Right lobe of liver (tissue), 6 donors: ENCODE data around the gene SPAG17. TPM values are rescaled to one million over a fixed set of nuclear protein-coding genes. Genes with fewer than 3 reads are reported as not detected.

ENCODE experiments used
- ATAC-seq, 4 donors: fragments of 200-7000 bp; cut with Tn5 transposase; one replicate each; pipeline ENCODE4 v1.9.1; 2020; ENCODE audit warnings: mild to moderate bottlenecking in 4 of 4, moderate library complexity in 4 of 4
- DNase-seq, 3 donors: peaks; one replicate each; pipeline ENCODE4 v3.0.0-alpha.2; 2020
- H3K27ac ChIP-seq, 3 donors: fragments of 200-600 bp; one replicate each; pipeline ENCODE4 v1.8.0; 2022
- H3K27me3 ChIP-seq, 2 donors: fragments of 200-600 bp; one replicate each; pipeline ENCODE4 v1.8.0; 2022
- H3K36me3 ChIP-seq, 4 donors: fragments of 200-600 bp; sonication (generic) in 1 of 4; one replicate each; pipeline versions ENCODE4 v1.5.1 to v1.8.0; 2017 to 2022; ENCODE audit warnings: control low read depth in 1 of 4
- H3K4me1 ChIP-seq, 4 donors: fragments of 200-600 bp; sonication (generic) in 1 of 4; one replicate each; pipeline versions ENCODE4 v1.5.1 to v1.8.0; 2017 to 2022; ENCODE audit warnings: control low read depth in 1 of 4
- H3K4me3 ChIP-seq, 3 donors: fragments of 200-600 bp; one replicate each; pipeline ENCODE4 v1.8.0; 2022
- H3K9me3 ChIP-seq, 4 donors: fragments of 200-600 bp; sonication (generic) in 1 of 4; one replicate each; pipeline versions ENCODE4 v1.5.1 to v1.8.0; 2017 to 2022; ENCODE audit warnings: control low read depth in 1 of 4
- POLR2A ChIP-seq: fragments of 450-650 bp; IDR thresholded peaks from one replicate; pipeline ENCODE4 v1.6.1; 2017; ENCODE audit warnings: antibody characterized with exemption, mild to moderate bottlenecking
- WGBS: methylation state at CpG from one replicate; pipeline ENCODE4 v1.1.6; 2018; ENCODE audit warnings: low coverage, low lambda C conversion rate; ENCODE audit not compliant: insufficient coverage; ENCODE audit errors: missing lambda C conversion rate; 5-methylcytosine and 5-hydroxymethylcytosine counted together
- intact Hi-C, 2 donors: fragments of 100-400 bp; cut with DNase I; formaldehyde crosslinking; loops; one replicate each; pipeline versions ENCODE4 v1.11.2 to v1.14.1; 2022
- total RNA-seq, 6 experiments: library from RNA; depleted of rRNA in 2 of 6; stranded (reverse); fragments of >200 nt in 2 of 6; fragmentation: NEBNext Ultra II Directional in 3 of 6; extraction: Animal tissue kit (Norgen Biotek cat#: 25700) in 3 of 6; gene quantifications; one replicate each; pipeline versions ENCODE4 v1.1.0 to v1.2.4, GENCODE V29; 2016 to 2023
- TF ChIP-seq, protein P1 (sequence below), 4 donors: fragments of 200-600 bp in 3 of 4; fragments of 450-650 bp in 1 of 4; IDR thresholded peaks; one replicate each; pipeline versions ENCODE4 v1.5.1 to v1.8.0; 2016 to 2022; ENCODE audit warnings: antibody characterized with exemption in 4 of 4, mild to moderate bottlenecking in 2 of 4
- donor health status: DM: no; HTN: yes; CAD: no.
- donor health status: DM: no; HTN: no; CAD: no.
- donor health status: DM: no; HTN: no; CAD: no.
- donor health status: DM: no; HTN: yes; CAD: no.
- donor health status: DM: no; HTN: yes; CAD: no.

SPAG17 gene
- total RNA-seq, 6 experiments from 2014 or later, result 0.18 TPM; not detected in 5

GRCh38 chr1:118147522-118147921, 37.5 kb downstream of the SPAG17 start:
- H3K4me1 ChIP-seq, result no peaks in the 10 kb centered on the region
- TF ChIP-seq, protein P1, sequence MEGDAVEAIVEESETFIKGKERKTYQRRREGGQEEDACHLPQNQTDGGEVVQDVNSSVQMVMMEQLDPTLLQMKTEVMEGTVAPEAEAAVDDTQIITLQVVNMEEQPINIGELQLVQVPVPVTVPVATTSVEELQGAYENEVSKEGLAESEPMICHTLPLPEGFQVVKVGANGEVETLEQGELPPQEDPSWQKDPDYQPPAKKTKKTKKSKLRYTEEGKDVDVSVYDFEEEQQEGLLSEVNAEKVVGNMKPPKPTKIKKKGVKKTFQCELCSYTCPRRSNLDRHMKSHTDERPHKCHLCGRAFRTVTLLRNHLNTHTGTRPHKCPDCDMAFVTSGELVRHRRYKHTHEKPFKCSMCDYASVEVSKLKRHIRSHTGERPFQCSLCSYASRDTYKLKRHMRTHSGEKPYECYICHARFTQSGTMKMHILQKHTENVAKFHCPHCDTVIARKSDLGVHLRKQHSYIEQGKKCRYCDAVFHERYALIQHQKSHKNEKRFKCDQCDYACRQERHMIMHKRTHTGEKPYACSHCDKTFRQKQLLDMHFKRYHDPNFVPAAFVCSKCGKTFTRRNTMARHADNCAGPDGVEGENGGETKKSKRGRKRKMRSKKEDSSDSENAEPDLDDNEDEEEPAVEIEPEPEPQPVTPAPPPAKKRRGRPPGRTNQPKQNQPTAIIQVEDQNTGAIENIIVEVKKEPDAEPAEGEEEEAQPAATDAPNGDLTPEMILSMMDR (IDR thresholded peaks at IDR 0.05), result no peak
- no peak for TF ChIP-seq POLR2A
- no peak for DNase-seq
- WGBS, result 86% methylated on average over 1 of the region's 1 CpG
- H3K9me3 ChIP-seq, result no peaks in the 10 kb centered on the region
- no peak overlapping the region for H3K27ac ChIP-seq
- H3K27me3 ChIP-seq, result no peaks in the 10 kb centered on the region
- H3K4me3 ChIP-seq, result no peak overlapping the region
- no peaks in the 10 kb centered on the region for H3K36me3 ChIP-seq
- ATAC-seq, result peak in 1 of 4 donors; percentile 61
- intact Hi-C loops, result no loop called here

- Histone ChIP-seq H3K27me3 (no peaks in the 10 kb centered on the region), H3K27ac (no peak overlapping the region), H3K4me3 (no peak overlapping the region), H3K36me3 (no peaks in the 10 kb centered on the region), H3K4me1 (no peaks in the 10 kb centered on the region), H3K9me3 (no peaks in the 10 kb centered on the region)
- ATAC-seq (no peak), DNase-seq (no peak)
- intact Hi-C loops, result no loop called here
- 76% methylated on average over 2 of the region's 2 CpGs for WGBS
- TF ChIP-seq POLR2A, result no peak
- TF ChIP-seq, protein P1 (IDR thresholded peaks at IDR 0.05), result no peak
Measured at GRCh38 chr1:118145721-118146120, 39.3 kb downstream of the SPAG17 start.

DNA sequence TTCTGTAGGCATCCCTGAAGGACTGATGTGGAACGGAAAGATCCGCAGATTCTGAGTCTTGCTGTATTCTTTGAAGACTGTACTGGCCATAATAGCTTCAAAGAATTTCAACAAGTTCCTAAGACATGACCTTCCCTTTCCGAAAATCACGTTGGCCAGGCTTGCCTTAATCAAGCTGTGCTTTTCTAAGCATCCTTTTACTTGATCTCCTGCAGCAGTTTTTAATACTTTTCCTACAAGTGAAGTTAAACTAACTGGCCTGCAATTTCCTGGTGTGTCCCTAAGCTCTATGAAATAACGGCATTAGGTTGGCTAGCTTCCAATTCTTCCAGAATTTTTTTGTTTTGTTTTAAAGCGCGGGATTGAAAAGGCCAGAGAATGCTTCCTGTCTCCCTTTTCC, 40.3 kb downstream of the SPAG17 start:
- Histone ChIP-seq H3K4me1 (no peaks in the 10 kb centered on the region), H3K36me3 (no peaks in the 10 kb centered on the region), H3K4me3 (no peak overlapping the region), H3K27ac (no peak overlapping the region), H3K9me3 (no peaks in the 10 kb centered on the region), H3K27me3 (no peaks in the 10 kb centered on the region)
- no peak for ATAC-seq
- no peak for DNase-seq
- TF ChIP-seq, protein P1 (IDR thresholded peaks at IDR 0.05), result no peak
- 75% methylated on average over 7 of the region's 7 CpGs for WGBS
- intact Hi-C loops, result no loop called here

- intact Hi-C loops, result no loop called here
- Histone ChIP-seq H3K27me3 (no peaks in the 10 kb centered on the region), H3K27ac (no peak overlapping the region), H3K9me3 (no peaks in the 10 kb centered on the region), H3K36me3 (no peaks in the 10 kb centered on the region), H3K4me3 (no peak overlapping the region), H3K4me1 (no peaks in the 10 kb centered on the region)
- ATAC-seq (no peak), DNase-seq (no peak)
- 63% methylated on average over 2 of the region's 2 CpGs for WGBS
- no peak for TF ChIP-seq POLR2A
- TF ChIP-seq, protein P1 (IDR thresholded peaks at IDR 0.05), result no peak
Measured at GRCh38 chr1:118143831-118144230, 41.2 kb downstream of the SPAG17 start.

DNA sequence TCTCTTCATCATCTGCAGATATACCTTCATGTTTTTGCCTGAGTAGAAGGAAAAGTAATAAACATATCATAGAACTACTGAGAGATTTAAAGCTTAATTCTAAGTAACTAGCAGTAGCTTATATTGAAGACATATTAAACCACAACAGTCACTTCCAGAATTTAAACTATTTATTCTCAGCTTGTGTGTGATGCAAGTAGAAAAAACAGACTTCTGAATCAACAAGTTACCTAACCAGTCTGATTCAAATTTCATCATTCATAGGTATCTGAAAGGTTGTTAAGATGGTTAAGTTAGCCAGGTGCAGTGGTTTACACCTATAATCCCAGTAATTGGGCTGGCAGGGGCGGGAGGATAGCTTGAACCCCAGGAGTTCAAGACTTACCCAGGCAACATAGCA, 41.9 kb downstream of the SPAG17 start:
- intact Hi-C loops, result no loop called here
- WGBS, result 56% methylated on average over 1 of the region's 1 CpG
- H3K4me1 ChIP-seq, result no peaks in the 10 kb centered on the region
- no peak overlapping the region for H3K4me3 ChIP-seq
- TF ChIP-seq, protein P1 (IDR thresholded peaks at IDR 0.05), result no peak
- no peak for TF ChIP-seq POLR2A
- H3K27me3 ChIP-seq, result no peaks in the 10 kb centered on the region
- no peaks in the 10 kb centered on the region for H3K36me3 ChIP-seq
- DNase-seq (no peak), ATAC-seq (no peak)
- no peaks in the 10 kb centered on the region for H3K9me3 ChIP-seq
- H3K27ac ChIP-seq, result no peak overlapping the region
